ENCODE data around the gene EPOP. TPM values are rescaled to one million over a fixed set of nuclear protein-coding genes. Genes with fewer than 3 reads are reported as not detected.
A peak's percentile ranks its signal among the peaks of the same experiment; 100 is the strongest.

Gene EPOP
- total and polyA plus RNA-seq, 2 experiments from 2014 or later = 0.37 to 0.93 TPM

DNA sequence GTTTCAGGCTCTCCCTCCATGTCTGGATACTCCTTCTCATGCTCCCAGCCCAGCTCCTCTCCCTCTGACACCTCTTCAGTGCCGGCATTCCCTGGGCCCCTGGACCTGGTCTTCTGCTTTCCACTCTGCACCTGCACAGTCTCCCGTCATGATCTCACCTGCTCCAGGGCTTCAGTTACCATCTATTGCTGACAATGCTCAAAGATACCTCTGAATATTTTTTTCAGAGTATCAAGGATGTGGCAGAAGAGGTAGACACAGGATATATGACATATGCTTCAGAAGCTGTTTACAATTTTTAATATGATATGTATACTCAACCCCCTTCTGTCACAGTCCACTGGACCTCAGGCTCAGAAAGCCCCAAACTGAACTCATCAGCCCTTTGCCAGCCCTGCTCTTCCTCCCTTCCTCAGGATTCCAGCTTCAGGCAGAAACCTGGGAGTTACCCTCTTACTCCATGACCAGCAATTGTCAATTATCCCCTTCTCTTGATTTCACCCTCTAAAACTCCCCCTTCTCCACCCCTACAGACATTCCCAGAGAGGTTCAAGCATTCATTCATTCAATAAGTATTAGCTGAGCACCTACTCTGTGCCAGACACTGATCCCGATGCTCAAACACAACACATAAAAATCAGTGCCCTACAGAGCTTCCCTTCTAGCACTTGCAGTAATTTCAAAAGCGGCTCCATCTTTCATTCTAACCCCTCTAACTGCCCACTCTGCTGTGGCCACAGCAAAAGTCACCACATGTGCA lies 22.5 kb upstream of the EPOP start:
- H3K4me2 ChIP-seq = no peak overlapping the region
- H2AFZ ChIP-seq = no peak overlapping the region
- no peaks in the 10 kb centered on the region for H3K9me2 ChIP-seq (replicated peaks; ENCODE audit: insufficient read depth)
- no peaks in the 10 kb centered on the region for H3K36me3 ChIP-seq (replicated peaks; ENCODE audit: insufficient read depth, low read depth)
- H3K27me3 ChIP-seq = no peaks in the 10 kb centered on the region
- 80% methylated on average over 4 of the region's 4 CpGs for WGBS (ENCODE audit: low lambda C conversion rate, missing lambda C conversion rate)
- TF ChIP-seq EZH2 (IDR thresholded peaks at IDR 0.05; ENCODE audit: borderline replicate concordance) (no peak), EZH2phosphoT487 (IDR thresholded peaks at IDR 0.05; ENCODE audit: low read depth, severe bottlenecking, unreplicated experiment) (no peak)
- TF ChIP-seq, protein P1, sequence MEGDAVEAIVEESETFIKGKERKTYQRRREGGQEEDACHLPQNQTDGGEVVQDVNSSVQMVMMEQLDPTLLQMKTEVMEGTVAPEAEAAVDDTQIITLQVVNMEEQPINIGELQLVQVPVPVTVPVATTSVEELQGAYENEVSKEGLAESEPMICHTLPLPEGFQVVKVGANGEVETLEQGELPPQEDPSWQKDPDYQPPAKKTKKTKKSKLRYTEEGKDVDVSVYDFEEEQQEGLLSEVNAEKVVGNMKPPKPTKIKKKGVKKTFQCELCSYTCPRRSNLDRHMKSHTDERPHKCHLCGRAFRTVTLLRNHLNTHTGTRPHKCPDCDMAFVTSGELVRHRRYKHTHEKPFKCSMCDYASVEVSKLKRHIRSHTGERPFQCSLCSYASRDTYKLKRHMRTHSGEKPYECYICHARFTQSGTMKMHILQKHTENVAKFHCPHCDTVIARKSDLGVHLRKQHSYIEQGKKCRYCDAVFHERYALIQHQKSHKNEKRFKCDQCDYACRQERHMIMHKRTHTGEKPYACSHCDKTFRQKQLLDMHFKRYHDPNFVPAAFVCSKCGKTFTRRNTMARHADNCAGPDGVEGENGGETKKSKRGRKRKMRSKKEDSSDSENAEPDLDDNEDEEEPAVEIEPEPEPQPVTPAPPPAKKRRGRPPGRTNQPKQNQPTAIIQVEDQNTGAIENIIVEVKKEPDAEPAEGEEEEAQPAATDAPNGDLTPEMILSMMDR (IDR thresholded peaks at IDR 0.05; ENCODE audit: poor library complexity) = no peak
- H3K27ac ChIP-seq = no peak overlapping the region
- H3K79me2 ChIP-seq = no peaks in the 10 kb centered on the region
- no peaks in the 10 kb centered on the region for H3K9me3 ChIP-seq (ENCODE audit: low read depth)
- peaks cover 19% of the 10 kb centered on the region for H3K4me1 ChIP-seq (ENCODE audit: insufficient read depth)
- H4K20me1 ChIP-seq (ENCODE audit: insufficient read depth, poor library complexity, severe bottlenecking) = no peaks in the 10 kb centered on the region
- DNase-seq (ENCODE audit: low spot score) = no peak
- H3K4me3 ChIP-seq = no peak overlapping the region

DNA sequence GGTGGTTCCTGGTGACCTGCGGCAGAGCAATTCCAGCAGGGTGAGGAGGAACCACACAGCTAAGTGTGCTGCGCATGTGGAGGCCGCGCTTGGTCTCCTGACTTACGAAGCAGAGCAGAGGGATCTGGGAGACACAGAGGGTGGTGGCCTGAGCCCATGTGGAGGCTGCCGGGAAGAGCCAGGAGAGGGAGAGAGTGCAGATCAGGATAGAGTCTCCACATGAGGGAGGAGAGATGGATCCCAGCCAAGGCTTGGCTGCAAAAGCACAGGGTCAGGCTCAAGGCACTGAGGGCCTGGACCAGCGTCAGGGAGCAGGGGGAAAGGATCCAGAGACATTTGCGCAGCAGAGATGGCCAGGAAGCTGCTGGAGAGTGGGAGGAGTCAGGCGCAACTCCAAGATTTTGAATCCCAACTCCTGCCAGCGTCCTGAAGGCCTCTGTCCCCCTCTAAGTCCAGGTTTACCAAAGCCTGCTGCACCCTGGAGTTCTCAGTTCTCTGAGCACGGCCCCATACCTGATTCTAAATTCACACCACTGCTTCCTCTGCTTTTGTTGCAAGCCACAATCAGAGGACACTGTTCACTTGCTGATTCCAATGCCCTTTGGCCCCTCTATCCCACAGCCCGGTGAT lies 19.1 kb upstream of the EPOP start:
- Histone ChIP-seq H3K4me2 (no peak overlapping the region), H3K79me2 (no peaks in the 10 kb centered on the region), H2AFZ (no peak overlapping the region), H3K36me3 (replicated peaks; ENCODE audit: insufficient read depth, low read depth) (no peaks in the 10 kb centered on the region), H4K20me1 (ENCODE audit: insufficient read depth, poor library complexity, severe bottlenecking) (no peaks in the 10 kb centered on the region), H3K9me2 (replicated peaks; ENCODE audit: insufficient read depth) (no peaks in the 10 kb centered on the region), H3K27ac (no peak overlapping the region), H3K27me3 (no peaks in the 10 kb centered on the region), H3K4me3 (no peak overlapping the region), H3K9me3 (ENCODE audit: low read depth) (no peaks in the 10 kb centered on the region), H3K4me1 (ENCODE audit: insufficient read depth) (peaks cover 4% of the 10 kb centered on the region)
- 81% methylated on average over 12 of the region's 12 CpGs for WGBS (ENCODE audit: low lambda C conversion rate, missing lambda C conversion rate)
- no peak for TF ChIP-seq EZH2 (IDR thresholded peaks at IDR 0.05; ENCODE audit: borderline replicate concordance)
- TF ChIP-seq, protein P1 (IDR thresholded peaks at IDR 0.05; ENCODE audit: poor library complexity) = no peak
- TF ChIP-seq EZH2phosphoT487 (IDR thresholded peaks at IDR 0.05; ENCODE audit: low read depth, severe bottlenecking, unreplicated experiment) = no peak
- DNase-seq (ENCODE audit: low spot score) = peak; percentile 39

DNA sequence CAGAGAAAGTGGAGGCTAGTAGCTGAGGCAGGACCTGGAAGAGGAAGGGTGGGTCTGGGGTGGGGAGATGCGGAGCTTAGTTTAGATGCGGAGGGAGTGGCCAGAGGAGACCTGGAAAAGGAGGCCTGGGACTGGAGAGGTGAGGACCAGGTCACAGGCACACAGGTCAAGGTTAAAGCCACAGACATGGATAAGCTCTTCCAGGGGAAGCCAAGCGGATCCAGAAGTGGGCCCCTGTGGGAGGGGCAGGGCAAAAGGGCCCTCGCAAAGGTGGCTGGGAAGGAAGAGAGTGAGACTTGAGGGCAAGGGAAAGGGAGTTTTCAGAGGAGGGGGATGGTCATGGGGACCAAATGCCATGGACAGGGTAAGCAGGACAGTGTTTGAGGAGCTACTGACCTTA lies 16.4 kb upstream of the EPOP start:
- no peak overlapping the region for H3K4me2 ChIP-seq
- WGBS (ENCODE audit: low lambda C conversion rate, missing lambda C conversion rate) = 74% methylated on average over 3 of the region's 4 CpGs
- no peak for TF ChIP-seq EZH2phosphoT487 (IDR thresholded peaks at IDR 0.05; ENCODE audit: low read depth, severe bottlenecking, unreplicated experiment)
- TF ChIP-seq, protein P1 (IDR thresholded peaks at IDR 0.05; ENCODE audit: poor library complexity) = no peak
- no peak for TF ChIP-seq EZH2 (IDR thresholded peaks at IDR 0.05; ENCODE audit: borderline replicate concordance)

More for the DNA sequence above, 16.4 kb upstream of the EPOP start:
- no peak overlapping the region for H3K27ac ChIP-seq
- no peaks in the 10 kb centered on the region for H3K9me2 ChIP-seq (replicated peaks; ENCODE audit: insufficient read depth)
- no peak for DNase-seq (ENCODE audit: low spot score)
- no peaks in the 10 kb centered on the region for H3K27me3 ChIP-seq
- H3K79me2 ChIP-seq = no peaks in the 10 kb centered on the region
- no peak overlapping the region for H2AFZ ChIP-seq
- H3K4me1 ChIP-seq (ENCODE audit: insufficient read depth) = peaks cover 4% of the 10 kb centered on the region
- H3K4me3 ChIP-seq = no peak overlapping the region
- no peaks in the 10 kb centered on the region for H3K9me3 ChIP-seq (ENCODE audit: low read depth)
- H3K36me3 ChIP-seq (replicated peaks; ENCODE audit: insufficient read depth, low read depth) = no peaks in the 10 kb centered on the region
- no peaks in the 10 kb centered on the region for H4K20me1 ChIP-seq (ENCODE audit: insufficient read depth, poor library complexity, severe bottlenecking)
